Mesodermal cell (in vitro differentiated cells): ENCODE results near the gene ELP2.
"Not testable (repeated sequence)": the region's sequence is repeated elsewhere in the genome, so short reads cannot be mapped to it uniquely, and the experiment has no call there.

Experiments
- H3K27ac ChIP-seq: 2 replicates; pipeline ENCODE4 v1.7.0; 2013; ENCODE audit warnings: mild to moderate bottlenecking, low read depth, low read length, moderate library complexity; ENCODE audit not compliant: severe bottlenecking
- H3K36me3 ChIP-seq: 2 replicates; pipeline ENCODE4 v1.7.1; 2013; ENCODE audit warnings: mild to moderate bottlenecking, low read length, moderate library complexity; ENCODE audit not compliant: control insufficient read depth, insufficient read depth
- H3K4me1 ChIP-seq: one replicate; pipeline ENCODE4 v1.7.1; 2013; ENCODE audit warnings: mild to moderate bottlenecking, low read length; ENCODE audit not compliant: insufficient read depth, control insufficient read depth, poor library complexity, severe bottlenecking
- H3K4me3 ChIP-seq: 2 replicates; pipeline ENCODE4 v1.7.0; 2013; ENCODE audit warnings: low read length, control low read depth, mild to moderate bottlenecking; ENCODE audit not compliant: insufficient read depth, poor library complexity, severe bottlenecking; ENCODE audit errors: extremely low read depth
- H3K9me3 ChIP-seq: 2 replicates; pipeline ENCODE4 v1.7.1; 2013; ENCODE audit warnings: mild to moderate bottlenecking, low read length, moderate library complexity; ENCODE audit not compliant: control insufficient read depth
- WGBS, 2 experiments: methylation state at CpG; one replicate each; pipeline ENCODE4 v1.1.5; 2013; ENCODE audit warnings: missing lambda C conversion rate in 2 of 2; ENCODE audit not compliant: insufficient coverage in 2 of 2; 5-methylcytosine and 5-hydroxymethylcytosine counted together

Gene ELP2

DNA sequence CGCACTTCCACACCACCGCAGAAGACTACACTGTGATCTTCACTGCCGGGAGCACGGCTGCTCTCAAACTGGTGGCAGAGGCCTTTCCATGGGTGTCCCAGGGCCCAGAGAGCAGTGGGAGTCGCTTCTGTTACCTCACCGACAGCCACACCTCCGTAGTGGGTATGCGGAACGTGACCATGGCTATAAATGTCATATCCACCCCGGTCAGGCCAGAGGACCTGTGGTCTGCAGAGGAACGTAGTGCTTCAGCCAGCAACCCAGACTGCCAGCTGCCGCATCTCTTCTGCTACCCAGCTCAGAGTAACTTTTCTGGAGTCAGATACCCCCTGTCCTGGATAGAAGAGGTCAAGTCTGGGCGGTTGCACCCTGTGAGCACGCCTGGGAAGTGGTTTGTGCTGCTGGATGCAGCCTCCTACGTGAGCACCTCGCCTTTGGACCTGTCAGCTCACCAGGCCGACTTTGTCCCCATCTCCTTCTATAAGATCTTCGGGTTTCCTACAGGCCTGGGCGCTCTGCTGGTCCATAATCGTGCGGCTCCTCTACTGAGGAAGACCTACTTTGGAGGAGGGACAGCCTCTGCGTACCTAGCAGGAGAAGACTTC, 70.1 kb downstream of the ELP2 start:
- H3K4me3 ChIP-seq = no peak overlapping the region
- no peaks in the 10 kb centered on the region for H3K4me1 ChIP-seq
- 85 to 91% methylated on average over 17 to 20 of the region's 22 CpGs for WGBS, 2 experiments
- H3K36me3 ChIP-seq = no peaks in the 10 kb centered on the region
- H3K9me3 ChIP-seq = no peaks in the 10 kb centered on the region
- no peak overlapping the region for H3K27ac ChIP-seq

DNA sequence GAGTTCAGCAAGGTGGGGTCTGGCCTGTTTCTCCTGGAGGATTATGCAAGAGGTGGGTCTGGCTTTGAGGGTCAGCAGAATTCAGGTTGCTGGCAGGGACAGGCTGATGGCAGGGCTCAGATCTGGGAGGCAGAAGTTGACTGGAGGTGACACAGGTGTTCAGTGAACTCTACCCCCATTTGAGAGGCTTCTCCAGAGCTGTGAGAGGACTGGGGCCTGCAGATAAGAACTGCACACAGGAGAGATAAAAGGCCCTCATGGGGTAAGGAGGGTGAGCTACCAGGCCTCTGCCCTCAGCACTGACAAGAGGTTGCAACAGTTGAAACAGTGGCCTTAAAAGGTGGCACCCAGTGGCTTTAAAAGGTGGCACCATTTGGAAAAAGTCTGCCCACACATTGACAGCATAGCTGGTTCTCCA, 70.7 kb downstream of the ELP2 start:
- no peak overlapping the region for H3K27ac ChIP-seq
- no peaks in the 10 kb centered on the region for H3K36me3 ChIP-seq
- H3K9me3 ChIP-seq = no peaks in the 10 kb centered on the region
- H3K4me1 ChIP-seq = no peaks in the 10 kb centered on the region
- H3K4me3 ChIP-seq = no peak overlapping the region

DNA sequence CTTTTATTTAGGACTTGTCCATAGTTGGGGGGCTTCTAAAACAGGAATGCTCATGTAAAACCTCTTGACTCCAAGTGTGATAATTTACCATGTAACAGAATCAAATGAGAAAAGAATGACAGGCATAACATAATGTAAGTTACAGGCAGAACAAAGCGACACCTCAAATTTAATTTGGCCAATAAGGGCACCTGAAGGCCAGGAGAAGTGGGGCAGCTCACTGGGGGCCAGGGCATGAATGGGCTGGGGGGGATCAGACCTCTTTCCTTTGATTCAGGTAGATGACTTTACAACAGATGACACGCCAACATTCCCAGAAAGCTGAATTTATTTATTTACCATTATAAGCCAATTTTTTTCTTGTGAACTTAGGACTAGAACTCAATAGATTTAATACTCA, 72.1 kb downstream of the ELP2 start:
- Histone ChIP-seq H3K9me3 (no peaks in the 10 kb centered on the region), H3K4me1 (no peaks in the 10 kb centered on the region), H3K36me3 (no peaks in the 10 kb centered on the region), H3K27ac (no peak overlapping the region), H3K4me3 (no peak overlapping the region)
- WGBS, 2 experiments = 88 to 100% methylated on average over 1 of the region's 2 CpGs

DNA sequence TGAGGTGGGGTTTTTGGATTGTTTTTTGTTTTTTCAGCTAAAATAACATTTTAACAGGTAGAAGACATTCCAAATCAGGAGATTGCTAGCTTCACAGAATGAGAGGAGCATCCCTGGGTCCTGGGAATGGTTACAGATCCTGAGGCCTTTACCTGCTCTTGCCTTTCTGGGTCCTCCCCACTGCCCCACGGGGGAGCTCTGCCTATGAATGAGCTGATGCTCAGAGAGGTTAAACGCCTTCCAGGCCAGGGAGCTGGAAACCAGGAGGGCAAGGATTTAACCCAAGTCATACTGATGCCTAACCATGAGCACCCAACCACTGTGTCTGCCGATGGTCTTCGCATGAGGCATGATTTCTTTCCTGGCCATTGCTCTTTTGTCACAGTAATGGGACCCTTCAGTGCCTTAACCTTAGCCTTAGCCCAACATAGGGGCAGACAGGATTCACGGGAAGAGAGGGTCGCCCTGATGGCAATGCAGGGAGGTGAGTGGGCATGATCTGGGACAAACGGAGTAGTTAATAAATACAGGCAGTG, 73.7 kb downstream of the ELP2 start:
- WGBS, 2 experiments = 75 to 85% methylated on average over 6 to 7 of the region's 7 CpGs
- no peaks in the 10 kb centered on the region for H3K36me3 ChIP-seq
- H3K9me3 ChIP-seq = no peaks in the 10 kb centered on the region
- H3K4me1 ChIP-seq = no peaks in the 10 kb centered on the region
- H3K4me3 ChIP-seq = no peak overlapping the region
- no peak overlapping the region for H3K27ac ChIP-seq

DNA sequence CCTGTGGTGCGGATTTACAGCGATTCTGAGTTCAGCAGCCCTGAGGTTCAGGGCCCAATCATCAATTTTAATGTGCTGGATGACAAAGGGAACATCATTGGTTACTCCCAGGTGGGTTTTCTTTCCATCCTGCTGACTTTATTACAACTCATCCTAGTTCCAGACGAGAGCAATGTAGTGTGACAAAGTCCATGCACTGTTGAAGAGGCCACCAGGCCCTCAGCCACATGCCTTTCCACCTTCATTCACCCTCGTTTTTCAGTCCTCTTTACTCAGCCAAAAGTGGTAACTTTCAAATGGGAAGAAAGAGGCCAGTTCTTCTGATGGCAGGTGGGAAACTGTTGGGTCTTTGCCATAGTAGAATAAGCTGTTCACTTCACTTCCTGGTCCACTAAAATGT, 75.5 kb downstream of the ELP2 start:
- H3K4me1 ChIP-seq = no peaks in the 10 kb centered on the region
- no peaks in the 10 kb centered on the region for H3K9me3 ChIP-seq
- H3K4me3 ChIP-seq = no peak overlapping the region
- H3K36me3 ChIP-seq = no peaks in the 10 kb centered on the region
- no peak overlapping the region for H3K27ac ChIP-seq
- WGBS, 2 experiments = 94 to 100% methylated on average over 1 to 3 of the region's 4 CpGs

DNA sequence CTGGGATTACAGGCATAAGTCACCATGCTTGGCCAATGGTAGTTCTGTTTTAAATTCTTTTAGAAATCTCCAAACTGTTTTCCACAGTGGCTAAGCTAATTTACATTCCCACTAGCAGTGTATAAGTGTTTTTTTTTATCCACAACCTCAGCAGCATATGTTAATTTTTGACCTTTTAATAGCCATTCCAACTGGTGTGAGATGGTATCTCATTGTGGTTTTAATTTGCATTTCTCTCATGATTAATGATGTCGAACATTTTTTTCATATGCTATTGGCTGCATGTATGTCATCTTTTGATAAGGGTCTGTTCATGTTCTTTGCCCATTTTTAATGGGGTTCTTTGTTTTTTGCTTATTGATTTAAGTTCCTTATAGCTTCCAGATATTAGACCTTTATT, 77.6 kb downstream of the ELP2 start:
- no peak overlapping the region for H3K4me3 ChIP-seq
- no peaks in the 10 kb centered on the region for H3K36me3 ChIP-seq
- H3K27ac ChIP-seq = no peak overlapping the region
- 67 to 100% methylated on average over 1 of the region's 1 CpG for WGBS, 2 experiments
- no peaks in the 10 kb centered on the region for H3K9me3 ChIP-seq
- H3K4me1 ChIP-seq = no peaks in the 10 kb centered on the region

DNA sequence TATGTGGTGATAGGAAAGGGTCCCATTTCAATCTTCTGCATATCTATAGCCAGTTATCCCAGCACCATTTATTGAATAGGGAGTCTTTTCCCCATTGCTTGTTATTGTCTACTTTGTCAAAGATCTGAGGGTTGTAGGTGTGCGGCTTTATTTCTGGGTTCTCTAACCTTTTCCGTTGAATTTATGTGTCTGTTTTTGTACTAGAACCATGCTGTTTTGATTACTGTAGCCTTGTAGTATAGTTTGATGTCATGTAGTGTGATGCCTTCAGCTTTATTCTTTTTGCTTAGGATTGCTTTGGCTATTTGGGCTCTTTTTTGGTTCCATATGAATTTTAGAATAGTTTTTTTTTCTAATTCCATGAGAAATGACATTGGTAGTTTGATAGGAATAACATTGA, 78.3 kb downstream of the ELP2 start:
- H3K27ac ChIP-seq, H3K9me3 ChIP-seq, H3K36me3 ChIP-seq, H3K4me1 ChIP-seq, H3K4me3 ChIP-seq: not testable (repeated sequence)
- 92 to 100% methylated on average over 1 to 2 of the region's 2 CpGs for WGBS, 2 experiments

DNA sequence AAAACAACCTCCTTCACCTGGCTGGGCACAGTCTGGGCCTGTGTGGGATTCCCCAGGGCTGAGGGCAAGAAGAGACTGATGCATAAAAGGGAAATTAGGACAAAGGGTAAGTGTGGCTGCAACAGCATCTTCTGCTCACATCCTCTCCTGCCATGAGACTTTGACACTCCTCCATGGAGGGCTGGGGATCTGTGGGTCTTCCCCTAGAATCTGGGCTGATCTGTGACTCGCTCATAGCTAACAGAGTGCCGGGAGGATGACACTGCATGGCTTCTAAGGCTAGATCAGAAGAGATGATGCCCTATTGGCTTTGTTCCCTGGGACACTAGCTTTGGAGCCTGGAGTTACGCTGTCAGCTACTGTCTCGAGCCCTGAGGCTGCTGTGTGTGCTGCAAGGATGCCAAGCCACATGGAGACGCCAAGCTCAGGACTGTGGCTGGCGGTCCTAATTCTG, 81.9 kb downstream of the ELP2 start:
- H3K36me3 ChIP-seq = no peaks in the 10 kb centered on the region
- no peaks in the 10 kb centered on the region for H3K9me3 ChIP-seq
- H3K4me1 ChIP-seq = no peaks in the 10 kb centered on the region
- H3K27ac ChIP-seq = no peak overlapping the region
- H3K4me3 ChIP-seq = no peak overlapping the region
- 88 to 94% methylated on average over 5 of the region's 6 CpGs for WGBS, 2 experiments

DNA sequence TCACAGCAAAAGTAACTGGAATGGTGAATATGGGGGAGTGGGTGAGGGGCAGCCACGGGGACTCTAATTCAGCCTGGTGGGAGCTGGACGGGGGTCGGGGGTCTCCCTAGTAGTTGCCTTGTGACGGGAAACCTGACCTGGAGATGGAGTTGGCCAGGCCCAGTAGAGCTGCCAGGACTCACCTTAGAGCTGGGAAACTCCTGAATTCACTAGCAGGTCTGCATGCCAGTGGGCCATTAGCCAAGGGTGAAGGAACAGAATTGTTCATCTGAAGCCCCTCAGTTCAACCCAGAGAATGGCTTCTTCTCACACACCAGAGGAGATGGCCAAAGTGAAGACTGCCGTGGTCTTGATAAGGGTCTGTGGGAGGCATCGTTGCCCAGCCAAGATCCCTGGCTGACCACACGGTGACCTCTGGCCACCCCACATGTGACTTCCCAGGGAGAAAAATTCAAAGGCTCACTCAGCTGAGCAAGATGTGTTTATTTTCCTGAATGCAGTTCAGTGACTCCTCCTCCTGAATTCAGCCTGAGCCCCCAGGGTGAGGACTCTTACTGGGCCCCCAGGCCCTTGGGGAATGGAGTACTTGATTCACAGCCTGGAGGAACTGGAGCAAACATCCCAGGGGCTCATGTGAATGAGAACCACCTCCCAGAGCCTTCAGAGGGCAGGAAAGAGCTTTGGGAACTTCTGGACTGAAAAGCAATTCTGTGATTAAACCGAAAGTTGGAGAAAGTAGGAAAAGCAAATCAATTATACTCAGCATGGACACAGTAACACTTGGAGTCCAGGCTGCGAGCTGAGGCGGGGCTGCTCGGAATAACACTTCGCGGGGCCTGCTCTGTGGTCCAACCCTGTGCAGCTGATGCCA, 82.8 kb downstream of the ELP2 start:
- no peak overlapping the region for H3K27ac ChIP-seq
- H3K9me3 ChIP-seq = no peaks in the 10 kb centered on the region
- 78 to 85% methylated on average over 10 to 11 of the region's 13 CpGs for WGBS, 2 experiments
- H3K4me1 ChIP-seq = no peaks in the 10 kb centered on the region
- H3K4me3 ChIP-seq = no peak overlapping the region
- H3K36me3 ChIP-seq = no peaks in the 10 kb centered on the region

DNA sequence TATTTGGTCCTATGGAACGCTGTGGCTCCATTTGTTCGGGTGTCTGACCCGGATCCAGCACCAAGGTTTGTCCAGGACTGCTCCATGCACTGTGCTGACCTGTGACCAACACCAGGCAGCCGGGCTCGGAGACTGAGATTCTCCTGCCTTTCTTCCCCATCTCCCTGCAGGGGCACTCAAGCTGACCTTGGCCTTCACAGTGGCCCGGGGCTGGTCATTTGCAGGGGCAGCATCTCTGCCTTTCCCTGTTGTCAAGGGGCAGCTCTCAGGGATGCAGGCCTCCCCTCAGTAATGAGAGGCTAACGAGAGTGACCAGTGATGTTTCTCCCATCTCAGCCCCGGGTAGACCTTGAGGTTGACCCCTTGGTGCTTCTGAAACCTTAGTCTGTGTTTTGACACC, 85.1 kb downstream of the ELP2 start:
- no peaks in the 10 kb centered on the region for H3K4me1 ChIP-seq
- no peaks in the 10 kb centered on the region for H3K9me3 ChIP-seq
- no peaks in the 10 kb centered on the region for H3K36me3 ChIP-seq
- H3K27ac ChIP-seq = no peak overlapping the region
- H3K4me3 ChIP-seq = no peak overlapping the region
- WGBS, 2 experiments = 86 to 87% methylated on average over 6 to 8 of the region's 8 CpGs

DNA sequence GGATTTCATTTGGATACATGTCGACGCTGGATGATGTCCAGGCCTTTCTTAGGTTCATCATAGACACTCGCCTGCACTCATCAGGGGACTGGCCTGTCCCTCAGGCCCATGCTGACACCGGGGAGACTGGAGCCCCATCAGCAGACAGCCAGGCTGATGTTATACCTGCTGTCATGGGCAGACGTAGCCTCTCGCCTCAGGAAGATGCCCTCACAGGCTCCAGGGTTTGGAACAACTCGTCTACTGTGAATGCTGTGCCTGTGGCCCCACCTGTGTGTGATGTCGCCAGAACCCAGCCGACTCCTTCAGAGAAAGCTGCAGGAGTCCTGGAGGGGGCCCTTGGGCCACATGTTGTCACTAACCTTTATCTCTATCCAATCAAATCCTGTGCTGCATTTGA, 85.9 kb downstream of the ELP2 start:
- Histone ChIP-seq H3K27ac (no peak overlapping the region), H3K4me1 (no peaks in the 10 kb centered on the region), H3K9me3 (no peaks in the 10 kb centered on the region), H3K4me3 (no peak overlapping the region), H3K36me3 (no peaks in the 10 kb centered on the region)
- 84 to 94% methylated on average over 9 of the region's 9 CpGs for WGBS, 2 experiments
